GM12878 (cell line): ENCODE measurements around the gene SOX9. TPM values are rescaled to one million over a fixed set of nuclear protein-coding genes. Genes with fewer than 3 reads are reported as not detected.

Experiments used
- ATAC-seq: fragments of 200-7000 bp; cut with Tn5 transposase; 3 replicates; pipeline ENCODE4 v1.9.1; 2020; ENCODE audit warnings: mild to moderate bottlenecking, moderate library complexity
- BruUV-seq: library from RNA; stranded (reverse); fragments of 400-500 nt; replicated peaks from 2 replicates; lab custom pipeline; 2021; lab: Mats Ljungman, UMichigan
- CTCF ChIA-PET: fragments of 300-600 bp; sonication (Branson Sonifier 250); formaldehyde crosslinking; extraction: SDS; loops from one replicate; lab custom pipeline; 2021; ENCODE audit warnings: inconsistent platforms; lab: Yijun Ruan, JAX
- POLR2A ChIA-PET: fragments of 350-600 bp; formaldehyde crosslinking; extraction: SDS; loops from one replicate; lab custom pipeline; 2021; ENCODE audit warnings: inconsistent platforms; lab: Charles Lee
- RAD21 ChIA-PET: fragments of 300-600 bp; sonication (Branson Sonifier 250); formaldehyde crosslinking; loops from one replicate; lab custom pipeline; 2023; ENCODE audit warnings: antibody characterized with exemption; ENCODE audit not compliant: unreplicated experiment; lab: Charles Lee
- SMC1A ChIA-PET: fragments of 300-600 bp; sonication (Branson Sonifier 250); formaldehyde crosslinking; loops from one replicate; lab custom pipeline; 2023; ENCODE audit not compliant: unreplicated experiment, uncharacterized antibody; lab: Charles Lee
- DNase-seq: peaks from one replicate; pipeline ENCODE4 v3.0.0-alpha.2; 2011; ENCODE audit warnings: low read depth, low spot score
- FAIRE-seq: peaks from 3 replicates; lab custom pipeline; 2011; peaks lifted over from hg19 to GRCh38; lab: Jason Lieb, UNC
- H2AFZ ChIP-seq: 2 replicates; pipeline ENCODE4 v1.6.0; 2011; ENCODE audit warnings: low read depth, low read length, control low read depth; ENCODE audit not compliant: control insufficient read depth
- H3K27ac ChIP-seq: 2 replicates; pipeline ENCODE4 v1.5.1; 2011; ENCODE audit warnings: control low read depth; ENCODE audit not compliant: control insufficient read depth, insufficient read depth
- H3K27me3 ChIP-seq, 2 experiments: replicated peaks in 1 of 2; 2 replicates each; pipeline versions ENCODE4 v1.6.0 to v1.6.1; 2011; ENCODE audit warnings: low read length in 1 of 2; ENCODE audit not compliant: control insufficient read depth in 2 of 2, insufficient read depth in 2 of 2
- H3K36me3 ChIP-seq, 2 experiments: 2 replicates each; pipeline ENCODE4 v1.5.1; 2011; ENCODE audit warnings: low read length in 1 of 2; ENCODE audit not compliant: control insufficient read depth in 2 of 2, insufficient read depth in 2 of 2
- H3K4me1 ChIP-seq: 2 replicates; pipeline ENCODE4 v1.6.1; 2011; ENCODE audit warnings: mild to moderate bottlenecking, low read length, moderate library complexity, mixed read lengths; ENCODE audit not compliant: control insufficient read depth, insufficient read depth
- H3K4me2 ChIP-seq: 2 replicates; pipeline ENCODE4 v1.6.0; 2011; ENCODE audit warnings: control low read depth; ENCODE audit not compliant: control insufficient read depth, insufficient read depth
- H3K4me3 ChIP-seq: fragments of 200-600 bp; sonication (generic); 2 replicates; pipeline ENCODE4 v1.5.1; 2016
- H3K79me2 ChIP-seq: 2 replicates; pipeline ENCODE4 v1.6.0; 2011; ENCODE audit warnings: low read length; ENCODE audit not compliant: control insufficient read depth, insufficient read depth
- H3K9ac ChIP-seq: 2 replicates; pipeline ENCODE4 v1.8.0; 2011; ENCODE audit warnings: low read length, control low read depth, mixed read lengths; ENCODE audit not compliant: control insufficient read depth, insufficient read depth
- H3K9me3 ChIP-seq: replicated peaks from 3 replicates; pipeline ENCODE4 v1.5.1; 2011; ENCODE audit warnings: mild to moderate bottlenecking, low read length; ENCODE audit not compliant: control insufficient read depth, insufficient read depth
- H4K20me1 ChIP-seq: 2 replicates; pipeline ENCODE4 v1.6.0; 2011; ENCODE audit not compliant: control insufficient read depth, insufficient read depth
- CHD1 ChIP-seq: IDR thresholded peaks from 2 replicates; pipeline ENCODE4 v1.6.1; 2012; ENCODE audit warnings: low read depth, low read length, improper control_type of control experiment
- ESRRA ChIP-seq: IDR thresholded peaks from 2 replicates; pipeline ENCODE4 v1.6.1; 2012; ENCODE audit warnings: mild to moderate bottlenecking, low read length, improper control_type of control experiment
- GATAD2B ChIP-seq: fragments of 450-650 bp; conservative IDR thresholded peaks from 2 replicates; pipeline ENCODE4 v1.6.1; 2017; ENCODE audit warnings: low read depth, mild to moderate bottlenecking, moderate library complexity
- HDAC6 ChIP-seq: fragments of 200-600 bp; sonication (generic); IDR thresholded peaks from one replicate; pipeline ENCODE4 v1.8.0; 2017; ENCODE audit warnings: antibody characterized with exemption; ENCODE audit not compliant: unreplicated experiment
- IKZF2 ChIP-seq, 2 experiments: fragments of 450-650 bp; IDR thresholded peaks; 2 replicates each; pipeline ENCODE4 v1.6.1; 2017; ENCODE audit warnings: mild to moderate bottlenecking in 2 of 2, moderate library complexity in 2 of 2
- JUNB ChIP-seq: IDR thresholded peaks from 2 replicates; pipeline ENCODE4 v1.6.1; 2016; ENCODE audit warnings: antibody characterized with exemption, mild to moderate bottlenecking
- MEF2B ChIP-seq: fragments of 450-650 bp; IDR thresholded peaks from 2 replicates; pipeline ENCODE4 v1.6.1; 2018; ENCODE audit warnings: mild to moderate bottlenecking, moderate library complexity; ENCODE audit not compliant: partially characterized antibody, poor library complexity, severe bottlenecking
- SMAD5 ChIP-seq: IDR thresholded peaks from 2 replicates; pipeline ENCODE4 v1.6.1; 2016; ENCODE audit warnings: antibody characterized with exemption, low read depth
- SPI1 ChIP-seq: IDR thresholded peaks from 2 replicates; pipeline ENCODE4 v1.6.1; 2011; ENCODE audit warnings: low read depth, mild to moderate bottlenecking, low read length, moderate library complexity, borderline replicate concordance; ENCODE audit not compliant: insufficient read depth
- TCF7 ChIP-seq: IDR thresholded peaks from 2 replicates; pipeline ENCODE4 v1.6.1; 2014; ENCODE audit warnings: antibody characterized with exemption, borderline replicate concordance
- ZNF384 ChIP-seq: IDR thresholded peaks from 2 replicates; pipeline ENCODE4 v1.6.1; 2012; ENCODE audit warnings: low read depth, mild to moderate bottlenecking, low read length, improper control_type of control experiment, borderline replicate concordance
- WGBS: methylation state at CpG from one replicate; pipeline ENCODE4 v1.1.6; 2016; ENCODE audit warnings: low lambda C conversion rate; ENCODE audit not compliant: insufficient replicate concordance, insufficient coverage; ENCODE audit errors: missing lambda C conversion rate; 5-methylcytosine and 5-hydroxymethylcytosine counted together
- in situ Hi-C: fragments of 300-500 bp; cut with MboI; formaldehyde crosslinking; loops from 9 replicates; pipeline ENCODE4 v1.14.3; 2018; ENCODE audit warnings: mixed read lengths
- intact Hi-C: fragments of 100-400 bp; cut with micrococcal nuclease; formaldehyde crosslinking; loops from one replicate; pipeline ENCODE4 v1.14.2; 2022; ENCODE audit not compliant: unreplicated experiment
- polyA plus RNA-seq, 11 experiments: library from polyadenylated mRNA; depleted of rRNA in 4 of 11; unstranded in 6 of 11; stranded (reverse) in 5 of 11; fragments of >200 nt; fragmentation: Nextera tagmentation in 4 of 11; fragmentation: Illumina TruSeq in 1 of 11; extraction: Ambion mirVana in 4 of 11; extraction: Trizol in 1 of 11; gene quantifications; 1 replicate in 1 of 11; 2 replicates in 10 of 11; pipeline versions ENCODE4 v1.2.1 to v1.2.3, GENCODE V29; 2011 to 2016; ENCODE audit warnings: inconsistent platforms in 2 of 11, missing spikeins in 2 of 11, low read depth in 1 of 11
- total RNA-seq, 4 experiments: library from RNA; depleted of rRNA in 3 of 4; stranded (reverse); fragments of >200 nt in 3 of 4; fragmentation: Illumina TruSeq in 1 of 4; extraction: Trizol in 1 of 4; gene quantifications; 2 replicates each; pipeline versions ENCODE4 v1.2.1 to v1.2.3, GENCODE V29; 2013 to 2021
- TF ChIP-seq, protein P1 (sequence below): fragments of 450-650 bp; IDR thresholded peaks from 2 replicates; pipeline ENCODE4 v1.6.1; 2017; ENCODE audit warnings: mild to moderate bottlenecking, moderate library complexity
- TF ChIP-seq, protein P2 (sequence below): fragments of 450-650 bp; IDR thresholded peaks from 2 replicates; pipeline ENCODE4 v1.6.1; 2014; ENCODE audit warnings: mild to moderate bottlenecking
- TF ChIP-seq, protein P3 (sequence below): IDR thresholded peaks from 2 replicates; pipeline ENCODE4 v1.6.1; 2012; ENCODE audit warnings: low read length, inconsistent platforms
- TF ChIP-seq, protein P4 (sequence below): IDR thresholded peaks from 2 replicates; pipeline ENCODE4 v1.6.1; 2012; ENCODE audit warnings: low read depth, low read length, improper control_type of control experiment
- TF ChIP-seq, protein P5 (sequence below): fragments of 450-650 bp; IDR thresholded peaks from 2 replicates; pipeline ENCODE4 v1.6.1; 2016; ENCODE audit warnings: mild to moderate bottlenecking

SOX9 gene
- total and polyA plus RNA-seq, 10 of the 15 experiments (the other 5 are each of a cell fraction or from before 2014, with no cell fraction given): 1.2 to 19.0 (median 5.5) TPM

DNA sequence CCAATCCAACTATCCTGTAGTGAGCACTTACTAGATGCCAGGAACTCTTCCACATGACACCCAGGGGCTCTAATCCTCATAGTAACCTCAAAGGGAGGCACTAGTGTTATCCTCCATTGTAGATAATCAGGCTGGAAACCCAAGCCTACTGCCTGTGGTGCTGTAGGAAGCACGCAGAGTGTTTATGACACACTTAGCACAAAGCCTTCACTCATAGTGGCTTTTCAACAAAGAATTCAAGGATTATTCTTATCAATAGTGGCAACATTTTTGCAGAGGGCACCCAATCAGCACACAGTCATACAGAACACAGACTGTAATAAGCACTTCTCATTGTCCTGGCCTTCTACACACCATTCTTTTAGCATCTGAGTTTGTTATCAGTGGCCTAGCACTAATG lies 18.5 kb upstream of the SOX9 start:
- Histone ChIP-seq H3K27ac (no peak overlapping the region), H3K36me3 (no peaks in the 10 kb centered on the region), H3K27me3 (no peaks in the 10 kb centered on the region), H3K4me2 (no peak overlapping the region), H3K9me3 (no peaks in the 10 kb centered on the region; the same call in 1 of the 3 replicates), H3K9ac (no peak overlapping the region), H3K79me2 (no peaks in the 10 kb centered on the region), H2AFZ (no peak overlapping the region), H3K4me1 (no peaks in the 10 kb centered on the region), H4K20me1 (no peaks in the 10 kb centered on the region), H3K4me3 (no peak overlapping the region)
- ChIA-PET POLR2A (no interaction called here), CTCF (no interaction called here), RAD21 (no interaction called here), SMC1A (interaction anchor here (1.8 kb wide), 1 partner anchor 629 kb away, joined by 3 read pairs; no protein-coding TSS in a partner anchor)
- intact Hi-C loops: no loop called here
- DNase-seq (no peak), FAIRE-seq (no peak), ATAC-seq (no peak)
- no TSS peak for BruUV-seq
- in situ Hi-C loops: no loop called here
- 5% methylated on average over 1 of the region's 1 CpG for WGBS
- TF ChIP-seq, protein P1, sequence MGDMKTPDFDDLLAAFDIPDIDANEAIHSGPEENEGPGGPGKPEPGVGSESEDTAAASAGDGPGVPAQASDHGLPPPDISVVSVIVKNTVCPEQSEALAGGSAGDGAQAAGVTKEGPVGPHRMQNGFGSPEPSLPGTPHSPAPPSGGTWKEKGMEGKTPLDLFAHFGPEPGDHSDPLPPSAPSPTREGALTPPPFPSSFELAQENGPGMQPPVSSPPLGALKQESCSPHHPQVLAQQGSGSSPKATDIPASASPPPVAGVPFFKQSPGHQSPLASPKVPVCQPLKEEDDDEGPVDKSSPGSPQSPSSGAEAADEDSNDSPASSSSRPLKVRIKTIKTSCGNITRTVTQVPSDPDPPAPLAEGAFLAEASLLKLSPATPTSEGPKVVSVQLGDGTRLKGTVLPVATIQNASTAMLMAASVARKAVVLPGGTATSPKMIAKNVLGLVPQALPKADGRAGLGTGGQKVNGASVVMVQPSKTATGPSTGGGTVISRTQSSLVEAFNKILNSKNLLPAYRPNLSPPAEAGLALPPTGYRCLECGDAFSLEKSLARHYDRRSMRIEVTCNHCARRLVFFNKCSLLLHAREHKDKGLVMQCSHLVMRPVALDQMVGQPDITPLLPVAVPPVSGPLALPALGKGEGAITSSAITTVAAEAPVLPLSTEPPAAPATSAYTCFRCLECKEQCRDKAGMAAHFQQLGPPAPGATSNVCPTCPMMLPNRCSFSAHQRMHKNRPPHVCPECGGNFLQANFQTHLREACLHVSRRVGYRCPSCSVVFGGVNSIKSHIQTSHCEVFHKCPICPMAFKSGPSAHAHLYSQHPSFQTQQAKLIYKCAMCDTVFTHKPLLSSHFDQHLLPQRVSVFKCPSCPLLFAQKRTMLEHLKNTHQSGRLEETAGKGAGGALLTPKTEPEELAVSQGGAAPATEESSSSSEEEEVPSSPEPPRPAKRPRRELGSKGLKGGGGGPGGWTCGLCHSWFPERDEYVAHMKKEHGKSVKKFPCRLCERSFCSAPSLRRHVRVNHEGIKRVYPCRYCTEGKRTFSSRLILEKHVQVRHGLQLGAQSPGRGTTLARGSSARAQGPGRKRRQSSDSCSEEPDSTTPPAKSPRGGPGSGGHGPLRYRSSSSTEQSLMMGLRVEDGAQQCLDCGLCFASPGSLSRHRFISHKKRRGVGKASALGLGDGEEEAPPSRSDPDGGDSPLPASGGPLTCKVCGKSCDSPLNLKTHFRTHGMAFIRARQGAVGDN: no peak
- TF ChIP-seq IKZF2 (IDR thresholded peaks at IDR 0.05) (no peak), CHD1 (no peak), ZNF384 (no peak), ESRRA (no peak), SPI1 (no peak), SMAD5 (no peak), GATAD2B (no peak), MEF2B (no peak), TCF7 (no peak), JUNB (no peak), HDAC6 (no peak)
- TF ChIP-seq, protein P2, sequence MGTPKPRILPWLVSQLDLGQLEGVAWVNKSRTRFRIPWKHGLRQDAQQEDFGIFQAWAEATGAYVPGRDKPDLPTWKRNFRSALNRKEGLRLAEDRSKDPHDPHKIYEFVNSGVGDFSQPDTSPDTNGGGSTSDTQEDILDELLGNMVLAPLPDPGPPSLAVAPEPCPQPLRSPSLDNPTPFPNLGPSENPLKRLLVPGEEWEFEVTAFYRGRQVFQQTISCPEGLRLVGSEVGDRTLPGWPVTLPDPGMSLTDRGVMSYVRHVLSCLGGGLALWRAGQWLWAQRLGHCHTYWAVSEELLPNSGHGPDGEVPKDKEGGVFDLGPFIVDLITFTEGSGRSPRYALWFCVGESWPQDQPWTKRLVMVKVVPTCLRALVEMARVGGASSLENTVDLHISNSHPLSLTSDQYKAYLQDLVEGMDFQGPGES: no peak
- TF ChIP-seq, protein P3, sequence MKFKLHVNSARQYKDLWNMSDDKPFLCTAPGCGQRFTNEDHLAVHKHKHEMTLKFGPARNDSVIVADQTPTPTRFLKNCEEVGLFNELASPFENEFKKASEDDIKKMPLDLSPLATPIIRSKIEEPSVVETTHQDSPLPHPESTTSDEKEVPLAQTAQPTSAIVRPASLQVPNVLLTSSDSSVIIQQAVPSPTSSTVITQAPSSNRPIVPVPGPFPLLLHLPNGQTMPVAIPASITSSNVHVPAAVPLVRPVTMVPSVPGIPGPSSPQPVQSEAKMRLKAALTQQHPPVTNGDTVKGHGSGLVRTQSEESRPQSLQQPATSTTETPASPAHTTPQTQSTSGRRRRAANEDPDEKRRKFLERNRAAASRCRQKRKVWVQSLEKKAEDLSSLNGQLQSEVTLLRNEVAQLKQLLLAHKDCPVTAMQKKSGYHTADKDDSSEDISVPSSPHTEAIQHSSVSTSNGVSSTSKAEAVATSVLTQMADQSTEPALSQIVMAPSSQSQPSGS: no peak
- TF ChIP-seq, protein P4, sequence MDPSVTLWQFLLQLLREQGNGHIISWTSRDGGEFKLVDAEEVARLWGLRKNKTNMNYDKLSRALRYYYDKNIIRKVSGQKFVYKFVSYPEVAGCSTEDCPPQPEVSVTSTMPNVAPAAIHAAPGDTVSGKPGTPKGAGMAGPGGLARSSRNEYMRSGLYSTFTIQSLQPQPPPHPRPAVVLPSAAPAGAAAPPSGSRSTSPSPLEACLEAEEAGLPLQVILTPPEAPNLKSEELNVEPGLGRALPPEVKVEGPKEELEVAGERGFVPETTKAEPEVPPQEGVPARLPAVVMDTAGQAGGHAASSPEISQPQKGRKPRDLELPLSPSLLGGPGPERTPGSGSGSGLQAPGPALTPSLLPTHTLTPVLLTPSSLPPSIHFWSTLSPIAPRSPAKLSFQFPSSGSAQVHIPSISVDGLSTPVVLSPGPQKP: no peak
- TF ChIP-seq, protein P5, sequence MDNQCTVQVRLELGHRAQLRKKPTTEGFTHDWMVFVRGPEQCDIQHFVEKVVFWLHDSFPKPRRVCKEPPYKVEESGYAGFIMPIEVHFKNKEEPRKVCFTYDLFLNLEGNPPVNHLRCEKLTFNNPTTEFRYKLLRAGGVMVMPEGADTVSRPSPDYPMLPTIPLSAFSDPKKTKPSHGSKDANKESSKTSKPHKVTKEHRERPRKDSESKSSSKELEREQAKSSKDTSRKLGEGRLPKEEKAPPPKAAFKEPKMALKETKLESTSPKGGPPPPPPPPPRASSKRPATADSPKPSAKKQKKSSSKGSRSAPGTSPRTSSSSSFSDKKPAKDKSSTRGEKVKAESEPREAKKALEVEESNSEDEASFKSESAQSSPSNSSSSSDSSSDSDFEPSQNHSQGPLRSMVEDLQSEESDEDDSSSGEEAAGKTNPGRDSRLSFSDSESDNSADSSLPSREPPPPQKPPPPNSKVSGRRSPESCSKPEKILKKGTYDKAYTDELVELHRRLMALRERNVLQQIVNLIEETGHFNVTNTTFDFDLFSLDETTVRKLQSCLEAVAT: no peak
